HG03469 (cell line): ENCODE measurements around the gene CFAP43.
"Not testable (repeated sequence)": the region's sequence is repeated elsewhere in the genome, so short reads cannot be mapped to it uniquely, and the experiment has no call there.

Experiments
- ATAC-seq: cut with Tn5 transposase; IDR thresholded peaks from one replicate; pipeline ENCODE4 v1.9.1; 2021; ENCODE audit warnings: mild to moderate bottlenecking, moderate library complexity, moderate number of reproducible peaks; ENCODE audit not compliant: unreplicated experiment

The CFAP43 gene

GRCh38 chr10:104230490-104230889 is 1.7 kb downstream of the CFAP43 start:
- ATAC-seq: no peak

GRCh38 chr10:104223304-104223703 is 8.9 kb downstream of the CFAP43 start:
- no peak for ATAC-seq

DNA sequence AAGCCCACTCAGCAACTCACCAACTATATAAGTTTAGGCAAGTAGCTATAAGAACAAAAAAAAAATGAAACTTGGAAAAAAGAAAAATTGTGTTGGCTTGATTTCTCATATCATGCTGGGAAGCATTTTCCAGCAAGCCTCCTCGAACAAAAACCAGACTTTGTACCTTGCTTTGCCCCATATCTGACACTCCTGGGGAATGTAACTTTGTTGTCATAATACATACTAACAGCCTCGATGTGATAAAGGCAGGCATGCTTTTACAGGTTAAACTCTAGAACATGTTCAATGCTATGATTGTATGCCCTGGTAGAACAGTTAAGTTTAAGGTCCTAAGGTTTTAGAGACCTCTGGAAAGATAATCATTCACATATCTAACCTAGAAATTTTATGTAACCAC is 11.6 kb downstream of the CFAP43 start:
- no peak for ATAC-seq

- no peak for ATAC-seq
Observed at GRCh38 chr10:104218751-104219150, 13.4 kb downstream of the CFAP43 start.

GRCh38 chr10:104216631-104217030 is 15.5 kb downstream of the CFAP43 start:
- ATAC-seq: no peak

DNA sequence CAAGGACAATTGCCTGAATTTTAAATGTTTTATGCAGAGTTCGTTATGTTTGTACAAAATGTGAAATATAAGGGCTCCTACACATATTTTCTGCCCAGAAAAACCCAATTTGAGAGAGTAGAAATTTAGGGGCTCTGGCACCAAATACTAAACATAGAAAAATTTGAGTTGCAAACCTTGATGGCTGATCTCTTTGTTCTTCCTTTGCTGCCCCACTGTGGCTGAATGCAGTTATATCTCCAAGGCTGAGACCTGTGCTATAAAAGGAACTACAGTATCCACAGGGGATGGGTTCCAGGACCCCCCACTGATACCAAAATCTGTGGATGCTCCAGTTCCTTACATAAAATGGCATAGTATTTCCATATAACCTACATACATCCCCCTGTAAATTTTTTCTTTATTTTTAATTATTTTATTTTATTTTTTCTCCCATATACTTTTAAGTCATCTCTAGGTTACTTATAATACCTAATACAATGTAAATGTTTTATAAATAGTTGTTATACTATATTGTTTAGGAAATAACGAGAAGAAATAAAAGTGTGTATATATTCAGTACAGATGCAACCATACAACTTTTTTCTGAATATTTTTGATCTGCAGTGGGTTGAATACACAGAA is 22.5 kb downstream of the CFAP43 start:
- no peak for ATAC-seq

DNA sequence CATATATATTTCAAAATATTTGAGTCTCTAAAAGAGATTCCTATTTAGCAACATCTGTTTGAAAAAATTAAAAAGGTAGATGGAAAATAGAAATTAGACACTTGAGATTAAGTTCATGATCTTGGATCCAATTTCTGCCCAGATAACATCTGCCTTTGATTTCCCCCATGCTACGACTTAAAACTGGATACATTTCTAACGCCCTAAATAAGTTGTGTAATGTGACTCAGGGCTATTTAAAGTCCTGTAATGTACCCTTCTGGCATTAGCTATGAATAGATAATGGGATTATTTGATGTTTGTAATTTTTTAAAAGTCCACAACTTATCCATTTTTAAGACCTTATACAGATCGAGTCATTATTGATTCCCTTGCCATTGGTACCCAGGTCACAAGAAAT is 23.4 kb downstream of the CFAP43 start:
- no peak for ATAC-seq

DNA sequence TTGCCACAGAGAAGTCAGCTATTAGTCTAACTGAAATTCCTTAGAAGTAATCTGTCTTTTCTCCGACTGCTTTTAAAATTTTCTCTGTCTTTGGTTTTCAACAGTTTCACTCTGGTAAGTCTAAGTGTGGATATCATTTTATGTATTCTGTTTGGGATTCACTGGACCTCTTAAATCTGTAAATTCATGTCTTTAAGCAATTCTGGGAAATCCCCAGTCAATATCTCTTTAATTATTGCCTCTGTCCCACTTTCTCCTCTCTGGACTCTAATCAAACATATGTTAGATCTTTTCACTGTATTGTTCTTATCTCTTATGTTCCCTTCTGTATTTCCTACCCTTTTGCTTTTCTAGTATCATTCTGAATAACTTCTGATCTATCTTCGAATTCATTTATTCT is 29.9 kb downstream of the CFAP43 start:
- no peak for ATAC-seq

GRCh38 chr10:104201636-104202035 is 30.5 kb downstream of the CFAP43 start:
- ATAC-seq: no peak

- no peak for ATAC-seq
Observed at GRCh38 chr10:104199567-104199966, 32.6 kb downstream of the CFAP43 start.

GRCh38 chr10:104197364-104197763 is 34.8 kb downstream of the CFAP43 start:
- no peak for ATAC-seq

DNA sequence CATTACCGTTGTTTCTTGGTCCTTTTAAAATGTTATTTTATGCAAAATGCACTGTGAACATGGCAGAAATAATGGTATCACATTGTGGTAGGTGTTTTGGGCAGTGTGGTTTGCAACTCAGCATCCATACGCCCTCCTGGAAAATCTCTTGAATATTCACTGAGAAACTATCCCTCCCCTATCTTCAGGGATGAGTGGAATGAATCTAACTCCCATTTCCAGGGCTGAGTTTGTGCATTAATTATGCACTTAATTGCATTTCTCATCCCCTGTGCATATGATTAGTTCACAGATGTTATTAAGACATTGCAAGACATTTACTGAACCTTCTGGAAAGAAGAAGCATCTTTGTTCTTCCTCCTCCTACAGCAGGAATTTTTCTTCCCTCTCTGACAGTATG is 36.5 kb downstream of the CFAP43 start:
- no peak for ATAC-seq

- ATAC-seq: no peak
Observed at GRCh38 chr10:104193787-104194186, 38.4 kb downstream of the CFAP43 start.

DNA sequence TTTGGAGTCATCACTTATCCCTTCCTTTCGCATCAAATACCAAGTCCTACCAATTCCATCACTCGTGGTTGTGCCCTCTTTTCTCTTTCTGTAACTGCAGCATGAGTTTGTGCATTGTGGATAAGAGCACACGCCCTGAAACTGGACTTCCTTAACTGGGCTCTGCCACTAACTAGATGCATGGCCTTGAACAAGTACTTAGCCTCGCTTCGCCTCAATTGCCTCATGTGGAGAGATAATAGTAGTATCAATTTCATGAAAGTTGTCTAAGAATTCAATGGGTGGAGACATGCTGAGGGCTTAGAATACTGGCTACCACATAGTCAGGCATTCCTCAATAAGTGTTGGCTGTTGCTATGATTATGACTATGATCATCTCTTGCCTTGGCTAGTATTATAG is 41.5 kb downstream of the CFAP43 start:
- ATAC-seq: no peak

DNA sequence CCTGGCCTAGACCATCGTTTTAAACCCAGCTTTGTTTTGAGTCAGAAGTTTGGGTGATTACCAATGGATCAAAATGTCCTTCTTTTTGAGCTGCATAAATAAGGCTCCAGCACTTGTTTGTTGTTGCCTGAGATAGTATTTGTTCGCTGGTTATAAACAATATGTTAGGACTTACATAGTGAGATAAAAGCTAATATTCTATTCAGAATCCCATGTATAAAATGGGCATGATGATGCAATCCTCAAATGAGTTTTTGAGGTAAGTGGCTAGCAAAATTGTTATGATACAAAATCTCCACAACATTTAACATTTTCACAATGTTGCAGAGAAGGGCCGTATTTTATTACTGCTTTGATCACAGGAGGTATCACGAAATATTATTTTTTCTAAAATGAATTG is 48.5 kb downstream of the CFAP43 start:
- no peak for ATAC-seq

GRCh38 chr10:104174136-104174535 is 58.0 kb downstream of the CFAP43 start:
- ATAC-seq: not testable (repeated sequence)

DNA sequence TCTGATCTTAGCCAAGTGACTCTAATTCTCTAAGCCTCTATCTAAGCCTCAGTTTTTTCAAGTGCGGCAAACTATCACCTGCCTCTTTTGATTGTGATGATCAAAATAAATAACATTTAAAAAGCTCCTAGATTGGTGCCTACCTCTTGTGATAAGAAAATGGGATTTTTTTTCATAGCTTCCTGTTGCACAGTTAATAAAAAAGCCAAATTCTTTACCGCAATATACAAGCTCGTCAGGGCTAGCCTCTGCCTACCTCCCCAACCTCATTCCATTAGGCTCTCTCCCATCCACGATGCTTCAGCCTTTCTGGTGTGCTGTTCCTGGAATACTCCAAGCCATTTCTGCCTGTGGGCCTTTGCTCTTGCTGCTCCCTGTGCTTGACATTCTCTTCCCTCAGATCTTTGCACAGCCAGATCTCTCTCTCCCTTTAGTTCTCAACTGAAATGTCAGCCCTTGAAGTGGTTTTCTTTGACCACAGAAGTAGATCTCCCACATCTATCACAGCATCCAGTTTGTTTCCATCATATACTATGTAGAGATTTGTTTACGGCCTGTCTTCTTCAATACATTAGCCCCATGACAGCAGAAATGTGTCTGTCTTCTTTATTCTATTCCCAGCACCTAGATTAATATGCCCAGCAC is 61.4 kb downstream of the CFAP43 start:
- no peak for ATAC-seq

DNA sequence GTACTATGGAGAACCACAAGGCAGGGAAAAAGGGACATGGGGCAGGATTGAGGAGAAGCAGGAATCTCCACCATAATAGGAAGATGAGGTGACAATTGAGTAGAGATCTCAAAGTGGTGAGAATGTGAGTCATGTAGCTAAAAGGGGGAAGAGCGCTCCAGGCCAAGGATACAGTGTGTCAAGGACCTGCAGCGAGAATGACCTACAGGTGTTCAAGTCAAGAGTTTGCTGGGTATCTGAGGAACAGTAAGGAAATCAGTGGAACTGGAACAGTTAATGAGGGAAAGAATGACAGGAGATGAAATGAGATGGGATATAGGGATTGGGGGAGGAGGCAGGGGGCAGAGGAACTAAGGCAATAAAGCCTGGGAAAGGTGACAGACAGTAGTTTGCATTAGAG is 76.6 kb downstream of the CFAP43 start:
- ATAC-seq: no peak

- no peak for ATAC-seq
Observed at GRCh38 chr10:104151737-104152136, 80.4 kb downstream of the CFAP43 start.

- no peak for ATAC-seq
Observed at GRCh38 chr10:104150139-104150538, 82.0 kb downstream of the CFAP43 start.

GRCh38 chr10:104146882-104147281 is 85.3 kb downstream of the CFAP43 start:
- no peak for ATAC-seq

GRCh38 chr10:104144931-104145330 is 87.2 kb downstream of the CFAP43 start:
- no peak for ATAC-seq

- ATAC-seq: no peak
Observed at GRCh38 chr10:104143829-104144228, 88.3 kb downstream of the CFAP43 start.
